Mucosa of descending colon (tissue), 3 donors: ENCODE results near the gene EIF4E3. TPM values are rescaled to one million over a fixed set of nuclear protein-coding genes. Genes with fewer than 3 reads are reported as not detected.

ENCODE experiments used
- ATAC-seq: fragments of 200-7000 bp; cut with Tn5 transposase; one replicate; pipeline ENCODE4 v1.9.1; 2020; ENCODE audit warnings: mild to moderate bottlenecking, moderate library complexity
- DNase-seq, 3 donors: peaks; one replicate each; pipeline ENCODE4 v3.0.0-alpha.2; 2020
- H3K36me3 ChIP-seq: fragments of 200-600 bp; one replicate; pipeline ENCODE4 v1.8.0; 2021; ENCODE audit warnings: low read depth, mild to moderate bottlenecking
- H3K4me1 ChIP-seq: fragments of 200-600 bp; one replicate; pipeline ENCODE4 v1.8.0; 2021; ENCODE audit warnings: low read depth, mild to moderate bottlenecking
- H3K4me3 ChIP-seq: fragments of 200-600 bp; one replicate; pipeline ENCODE4 v1.8.0; 2021; ENCODE audit warnings: mild to moderate bottlenecking
- H3K9me3 ChIP-seq: fragments of 200-600 bp; one replicate; pipeline ENCODE4 v1.8.0; 2021; ENCODE audit warnings: mild to moderate bottlenecking
- intact Hi-C, 2 donors: fragments of 100-400 bp; cut with DNase I in 1 of 2; cut with micrococcal nuclease in 1 of 2; formaldehyde crosslinking; loops; one replicate each; pipeline versions ENCODE4 v1.11.0 to v1.11.1; 2022; cut with DNase I, micrococcal nuclease
- total RNA-seq, 3 donors: library from RNA; stranded (reverse); fragmentation: NEBNext Ultra II Directional in 2 of 3; extraction: Animal tissue kit (Norgen Biotek cat#: 25700) in 2 of 3; gene quantifications; one replicate each; pipeline versions ENCODE4 v1.2.1 to v1.2.4, GENCODE V29; 2021 to 2023
- TF ChIP-seq, protein P1 (sequence below): fragments of 200-600 bp; IDR thresholded peaks from one replicate; pipeline ENCODE4 v1.8.0; 2022; ENCODE audit warnings: antibody characterized with exemption, mild to moderate bottlenecking
- donor health status: DM: no; HTN: no; CAD: no; lungs with moderate emphysema.
- donor health status: DM: no; HTN: no; CAD: no.
- donor health status: DM: no; HTN: yes; CAD: no.

The EIF4E3 gene
- total RNA-seq, 3 donors from 2014 or later, result 40.6 to 57.1 (median 48.4) TPM

GRCh38 chr3:71636482-71636881 lies 88.7 kb downstream of the EIF4E3 start:
- no peak for DNase-seq
- H3K4me3 ChIP-seq, result no peak overlapping the region
- TF ChIP-seq, protein P1, sequence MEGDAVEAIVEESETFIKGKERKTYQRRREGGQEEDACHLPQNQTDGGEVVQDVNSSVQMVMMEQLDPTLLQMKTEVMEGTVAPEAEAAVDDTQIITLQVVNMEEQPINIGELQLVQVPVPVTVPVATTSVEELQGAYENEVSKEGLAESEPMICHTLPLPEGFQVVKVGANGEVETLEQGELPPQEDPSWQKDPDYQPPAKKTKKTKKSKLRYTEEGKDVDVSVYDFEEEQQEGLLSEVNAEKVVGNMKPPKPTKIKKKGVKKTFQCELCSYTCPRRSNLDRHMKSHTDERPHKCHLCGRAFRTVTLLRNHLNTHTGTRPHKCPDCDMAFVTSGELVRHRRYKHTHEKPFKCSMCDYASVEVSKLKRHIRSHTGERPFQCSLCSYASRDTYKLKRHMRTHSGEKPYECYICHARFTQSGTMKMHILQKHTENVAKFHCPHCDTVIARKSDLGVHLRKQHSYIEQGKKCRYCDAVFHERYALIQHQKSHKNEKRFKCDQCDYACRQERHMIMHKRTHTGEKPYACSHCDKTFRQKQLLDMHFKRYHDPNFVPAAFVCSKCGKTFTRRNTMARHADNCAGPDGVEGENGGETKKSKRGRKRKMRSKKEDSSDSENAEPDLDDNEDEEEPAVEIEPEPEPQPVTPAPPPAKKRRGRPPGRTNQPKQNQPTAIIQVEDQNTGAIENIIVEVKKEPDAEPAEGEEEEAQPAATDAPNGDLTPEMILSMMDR, result no peak

GRCh38 chr3:71636001-71636400 lies 89.2 kb downstream of the EIF4E3 start:
- ATAC-seq (no peak), DNase-seq (no peak)
- no peaks in the 10 kb centered on the region for H3K4me1 ChIP-seq
- TF ChIP-seq, protein P1, result no peak
- H3K9me3 ChIP-seq, result no peaks in the 10 kb centered on the region
- H3K4me3 ChIP-seq, result no peak overlapping the region
- intact Hi-C loops, result no loop called here
- H3K36me3 ChIP-seq, result no peaks in the 10 kb centered on the region

More at GRCh38 chr3:71636482-71636881, 88.7 kb downstream of the EIF4E3 start:
- H3K36me3 ChIP-seq, result no peaks in the 10 kb centered on the region
- no peaks in the 10 kb centered on the region for H3K9me3 ChIP-seq
- no peaks in the 10 kb centered on the region for H3K4me1 ChIP-seq
- intact Hi-C loops, result no loop called here
- no peak for ATAC-seq

- ATAC-seq (no peak), DNase-seq (no peak)
- Histone ChIP-seq H3K4me1 (no peaks in the 10 kb centered on the region), H3K9me3 (no peaks in the 10 kb centered on the region), H3K4me3 (no peak overlapping the region), H3K36me3 (no peaks in the 10 kb centered on the region)
- intact Hi-C loops, result no loop called here
- TF ChIP-seq, protein P1, result no peak
Measured at GRCh38 chr3:71634671-71635070, 90.5 kb downstream of the EIF4E3 start.

DNA sequence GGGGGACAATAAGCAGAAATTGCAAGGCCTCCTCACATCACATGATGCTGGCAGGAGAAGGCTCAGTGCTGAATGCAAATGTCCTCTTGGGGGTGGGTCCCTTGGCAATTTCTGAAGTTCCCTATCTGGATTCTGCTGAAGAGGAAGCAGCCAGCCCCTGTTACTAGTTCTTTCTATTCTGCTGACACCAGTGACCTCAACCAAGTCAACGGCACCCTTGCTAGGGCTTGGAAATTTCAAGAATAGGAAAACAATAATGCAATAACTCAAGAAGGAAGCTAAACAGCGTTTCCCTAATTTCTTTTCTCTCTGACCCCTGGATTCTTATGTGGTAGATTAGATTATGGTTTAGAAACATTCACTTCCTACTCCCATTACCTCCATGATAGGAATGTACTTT lies 95.5 kb downstream of the EIF4E3 start:
- Histone ChIP-seq H3K4me1 (no peaks in the 10 kb centered on the region), H3K4me3 (no peak overlapping the region), H3K36me3 (no peaks in the 10 kb centered on the region), H3K9me3 (no peaks in the 10 kb centered on the region)
- DNase-seq (peak in 1 of 3 donors; percentile 16), ATAC-seq (peak; percentile 37)
- intact Hi-C loops, result no loop called here
- TF ChIP-seq, protein P1, result no peak

GRCh38 chr3:71629289-71629688 lies 95.9 kb downstream of the EIF4E3 start:
- H3K36me3 ChIP-seq, result no peaks in the 10 kb centered on the region
- H3K4me1 ChIP-seq, result no peaks in the 10 kb centered on the region
- DNase-seq (no peak), ATAC-seq (no peak)
- TF ChIP-seq, protein P1, result no peak
- no peaks in the 10 kb centered on the region for H3K9me3 ChIP-seq
- no peak overlapping the region for H3K4me3 ChIP-seq
- intact Hi-C loops, result no loop called here

DNA sequence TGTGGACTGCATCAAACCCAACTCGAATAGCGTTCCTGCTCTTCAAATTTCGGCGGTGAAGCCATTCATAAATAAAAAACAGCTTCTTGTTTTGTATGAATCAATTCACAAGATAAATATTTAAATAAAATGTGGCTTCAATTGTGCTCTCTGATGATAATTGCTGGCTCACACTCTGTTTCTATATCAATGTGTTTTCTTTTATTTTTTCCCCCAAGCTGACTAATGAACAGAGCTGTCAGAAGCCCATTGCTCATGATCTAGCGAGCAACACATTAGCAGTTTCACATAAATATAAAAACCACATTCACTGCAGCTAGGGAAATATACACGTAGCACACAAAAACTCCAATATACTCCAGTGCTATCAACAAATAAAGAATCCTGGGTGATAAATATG lies 96.7 kb downstream of the EIF4E3 start:
- TF ChIP-seq, protein P1, result no peak
- intact Hi-C loops, result no loop called here
- Histone ChIP-seq H3K36me3 (no peaks in the 10 kb centered on the region), H3K4me1 (no peaks in the 10 kb centered on the region), H3K4me3 (no peak overlapping the region), H3K9me3 (no peaks in the 10 kb centered on the region)
- no peak for DNase-seq
- no peak for ATAC-seq
